CD4-positive, alpha-beta memory T cell (primary cell): Measurements from ENCODE around the gene FHOD3. TPM values are rescaled to one million over a fixed set of nuclear protein-coding genes. Genes with fewer than 3 reads are reported as not detected.

Source experiments
- CTCF ChIA-PET: fragments of 350-600 bp; sonication (Branson Sonifier 250); formaldehyde crosslinking; loops from one replicate; lab custom pipeline; 2021; ENCODE audit warnings: inconsistent platforms; ENCODE audit not compliant: partially characterized antibody; lab: Charles Lee
- POLR2A ChIA-PET: fragments of 350-600 bp; sonication (Branson Sonifier 250); formaldehyde crosslinking; loops from one replicate; lab custom pipeline; 2021; ENCODE audit not compliant: partially characterized antibody; lab: Charles Lee
- DNase-seq, 5 donors: peaks; one replicate each; pipeline versions ENCODE4 v3.0.0 to v3.0.0-alpha.2; 2020 to 2022; ENCODE audit warnings: mixed read lengths in 1 of 5
- H3K27ac ChIP-seq: one replicate; pipeline ENCODE4 v1.7.0; 2013; ENCODE audit warnings: low read depth, low read length
- H3K27me3 ChIP-seq: 2 replicates; pipeline ENCODE4 v1.7.0; 2013; ENCODE audit warnings: mild to moderate bottlenecking, low read length, moderate library complexity; ENCODE audit not compliant: insufficient read depth
- H3K36me3 ChIP-seq: 2 replicates; pipeline ENCODE4 v1.7.0; 2013; ENCODE audit warnings: mild to moderate bottlenecking, low read length, moderate library complexity; ENCODE audit not compliant: insufficient read depth
- H3K4me1 ChIP-seq: 2 replicates; pipeline ENCODE4 v1.7.0; 2013; ENCODE audit warnings: mild to moderate bottlenecking, low read length, moderate library complexity; ENCODE audit not compliant: insufficient read depth
- H3K4me3 ChIP-seq, 2 donors: one replicate each; pipeline ENCODE4 v1.7.0; 2013; ENCODE audit warnings: low read length in 2 of 2, mild to moderate bottlenecking in 1 of 2
- H3K9me3 ChIP-seq, 2 donors: one replicate each; pipeline ENCODE4 v1.7.0; 2013; ENCODE audit warnings: low read length in 2 of 2, control low read depth in 1 of 2; ENCODE audit not compliant: control insufficient read depth in 1 of 2
- H3K27ac Mint-ChIP-seq, 7 donors: one replicate each; pipeline ENCODE4 v1.8.0; 2020 to 2021; ENCODE audit warnings: mixed read lengths in 7 of 7, mild to moderate bottlenecking in 6 of 7, inconsistent platforms in 3 of 7, moderate library complexity in 3 of 7
- H3K27me3 Mint-ChIP-seq, 2 donors: one replicate each; pipeline ENCODE4 v1.8.0; 2020 to 2021; ENCODE audit warnings: mixed read lengths in 2 of 2
- H3K36me3 Mint-ChIP-seq, 2 donors: one replicate each; pipeline ENCODE4 v1.8.0; 2020 to 2021; ENCODE audit warnings: mixed read lengths in 2 of 2, inconsistent platforms in 1 of 2, mild to moderate bottlenecking in 1 of 2
- H3K4me1 Mint-ChIP-seq, 4 donors: one replicate each; pipeline ENCODE4 v1.8.0; 2020 to 2021; ENCODE audit warnings: mixed read lengths in 4 of 4, mild to moderate bottlenecking in 1 of 4
- H3K4me3 Mint-ChIP-seq, 8 donors: one replicate each; pipeline ENCODE4 v1.8.0; 2020 to 2021; ENCODE audit warnings: mixed read lengths in 8 of 8, mild to moderate bottlenecking in 7 of 8, moderate library complexity in 6 of 8, inconsistent platforms in 3 of 8
- H3K9me3 Mint-ChIP-seq, 8 donors: one replicate each; pipeline ENCODE4 v1.8.0; 2020 to 2021; ENCODE audit warnings: mixed read lengths in 8 of 8, mild to moderate bottlenecking in 5 of 8, inconsistent platforms in 3 of 8, moderate library complexity in 1 of 8
- intact Hi-C: fragments of 100-400 bp; cut with micrococcal nuclease; formaldehyde crosslinking; loops from one replicate; pipeline ENCODE4 v1.15.1; 2023
- polyA plus RNA-seq, 2 donors: library from polyadenylated mRNA; unstranded; fragments of 300-500 nt; fragmentation: Illumina TruSeq; gene quantifications; one replicate each; pipeline ENCODE4 v1.2.3, GENCODE V29; 2021
- total RNA-seq, 2 experiments: library from RNA; stranded (reverse); gene quantifications; one replicate each; pipeline ENCODE4 v1.2.3, GENCODE V29; 2021

Gene FHOD3
- total and polyA plus RNA-seq, 4 experiments from 2014 or later = not detected

DNA sequence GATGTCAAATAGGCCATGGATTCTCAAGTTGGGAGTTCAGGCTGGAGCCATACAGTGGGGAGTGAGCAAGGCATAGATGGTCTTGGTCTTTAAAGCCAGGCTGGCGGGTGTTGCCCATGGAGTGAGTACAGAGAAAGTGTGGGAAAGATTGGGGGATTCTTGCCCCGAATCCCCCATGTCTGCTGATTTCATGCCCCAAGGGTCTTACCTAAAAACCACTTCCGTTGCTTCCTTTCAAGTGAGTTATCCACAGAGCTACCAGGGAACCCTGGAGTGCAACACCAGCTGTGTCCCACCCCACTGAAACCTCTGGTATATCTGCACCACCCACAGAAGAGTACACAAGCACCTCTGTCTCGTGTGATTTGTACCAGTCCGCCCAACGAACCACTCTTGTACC lies 31.4 kb downstream of the FHOD3 start:
- no peak overlapping the region for H3K4me3 Mint-ChIP-seq
- Histone ChIP-seq H3K27me3 (no peaks in the 10 kb centered on the region), H3K27ac (no peak overlapping the region), H3K9me3 (no peaks in the 10 kb centered on the region), H3K4me1 (no peaks in the 10 kb centered on the region), H3K36me3 (no peaks in the 10 kb centered on the region), H3K4me3 (no peak overlapping the region)
- no peaks in the 10 kb centered on the region for H3K4me1 Mint-ChIP-seq
- peaks cover 6 to 27% of the 10 kb centered on the region in 2 donors for H3K27me3 Mint-ChIP-seq
- DNase-seq = no peak
- no peaks in the 10 kb centered on the region for H3K36me3 Mint-ChIP-seq
- intact Hi-C loops = no loop called here
- POLR2A ChIA-PET = no interaction called here
- peaks cover 0 to 1% (median 0%) of the 10 kb centered on the region in 8 donors for H3K9me3 Mint-ChIP-seq
- CTCF ChIA-PET = no interaction called here
- no peak overlapping the region for H3K27ac Mint-ChIP-seq

DNA sequence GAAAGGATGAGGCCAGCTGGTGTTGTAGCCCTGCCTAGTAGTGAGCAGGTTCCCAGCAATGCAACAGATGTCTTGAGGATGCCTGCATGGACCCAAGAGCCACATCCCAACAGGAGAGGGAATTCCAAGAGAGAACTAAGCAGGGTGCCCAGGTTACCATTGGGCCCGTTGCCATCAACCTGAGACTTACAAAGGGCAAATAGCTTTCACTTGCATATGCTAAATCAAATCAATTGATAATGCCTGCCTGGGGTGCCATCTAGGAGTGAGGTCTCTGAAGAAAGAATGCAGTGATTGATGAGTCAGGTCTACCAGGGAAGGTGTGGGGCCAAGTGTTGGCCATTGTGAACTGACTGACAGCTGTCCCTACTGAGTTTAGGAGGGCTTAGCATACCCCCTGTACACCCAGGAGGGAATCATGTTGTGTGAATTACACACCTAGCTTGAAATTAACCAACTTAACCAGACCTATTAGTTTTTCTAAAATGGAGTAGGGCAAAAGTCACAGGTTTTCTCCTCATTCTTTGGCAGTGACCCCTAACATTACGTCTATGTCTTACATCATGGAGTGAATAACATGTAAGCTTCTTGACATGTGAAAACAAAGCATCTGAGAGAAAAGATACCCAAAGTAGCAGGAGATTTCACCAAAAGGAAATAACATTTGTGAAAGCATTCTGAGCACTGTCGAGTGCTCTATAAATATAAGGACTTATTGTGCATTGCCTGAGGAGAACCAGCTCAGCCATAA lies 32.3 kb downstream of the FHOD3 start:
- no peak overlapping the region for H3K4me3 ChIP-seq
- H3K9me3 ChIP-seq = no peaks in the 10 kb centered on the region
- no peak overlapping the region for H3K27ac ChIP-seq
- H3K4me3 Mint-ChIP-seq = no peak overlapping the region
- no peaks in the 10 kb centered on the region for H3K27me3 ChIP-seq
- H3K27me3 Mint-ChIP-seq = peaks cover 6 to 23% of the 10 kb centered on the region in 2 donors
- POLR2A ChIA-PET = no interaction called here
- H3K36me3 Mint-ChIP-seq = no peaks in the 10 kb centered on the region
- CTCF ChIA-PET = no interaction called here
- DNase-seq = no peak
- H3K9me3 Mint-ChIP-seq = peaks cover 0 to 1% (median 0%) of the 10 kb centered on the region in 8 donors
- H3K27ac Mint-ChIP-seq = no peak overlapping the region
- no peaks in the 10 kb centered on the region for H3K4me1 Mint-ChIP-seq
- H3K36me3 ChIP-seq = no peaks in the 10 kb centered on the region
- intact Hi-C loops = no loop called here
- no peaks in the 10 kb centered on the region for H3K4me1 ChIP-seq

DNA sequence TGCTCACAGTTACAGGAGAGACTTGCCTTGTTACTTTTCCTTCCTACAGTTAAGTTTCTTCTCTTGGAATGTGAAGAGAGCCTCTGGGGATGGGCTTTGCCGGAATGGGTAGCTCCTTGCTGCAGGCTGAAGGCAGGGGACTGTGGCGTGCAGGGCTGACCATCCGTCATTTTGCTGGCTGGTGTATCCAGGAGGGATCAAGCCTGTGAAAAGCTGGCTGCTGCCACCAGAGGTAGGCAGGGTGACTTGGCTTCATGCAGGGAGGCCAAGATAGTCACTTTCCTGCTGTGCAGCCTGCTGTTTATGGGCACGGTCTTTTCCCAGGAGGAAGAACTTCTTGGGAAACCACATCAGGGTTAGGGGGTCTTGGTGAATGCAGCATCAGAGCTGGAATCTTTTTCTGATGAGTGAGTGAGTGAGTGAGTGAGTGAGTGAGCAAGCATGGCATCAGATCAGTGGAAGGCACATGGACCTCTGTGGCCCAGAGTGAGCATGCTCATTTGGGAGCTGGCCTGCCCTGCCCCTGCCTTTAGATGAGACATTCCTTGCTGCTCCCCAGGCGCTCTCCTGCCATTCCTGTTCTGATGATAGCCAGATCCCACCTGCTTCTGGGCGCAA lies 33.0 kb downstream of the FHOD3 start:
- no peak for DNase-seq
- Histone ChIP-seq H3K4me3 (no peak overlapping the region), H3K36me3 (no peaks in the 10 kb centered on the region), H3K27me3 (no peaks in the 10 kb centered on the region), H3K9me3 (no peaks in the 10 kb centered on the region), H3K4me1 (no peaks in the 10 kb centered on the region), H3K27ac (no peak overlapping the region)
- POLR2A ChIA-PET = no interaction called here
- Mint-ChIP-seq H3K36me3 (no peaks in the 10 kb centered on the region), H3K9me3 (peaks cover 0 to 1% (median 0%) of the 10 kb centered on the region in 8 donors), H3K4me1 (no peaks in the 10 kb centered on the region), H3K27ac (no peak overlapping the region), H3K4me3 (no peak overlapping the region), H3K27me3 (peaks cover 6 to 22% of the 10 kb centered on the region in 2 donors)
- intact Hi-C loops = no loop called here
- CTCF ChIA-PET = no interaction called here

DNA sequence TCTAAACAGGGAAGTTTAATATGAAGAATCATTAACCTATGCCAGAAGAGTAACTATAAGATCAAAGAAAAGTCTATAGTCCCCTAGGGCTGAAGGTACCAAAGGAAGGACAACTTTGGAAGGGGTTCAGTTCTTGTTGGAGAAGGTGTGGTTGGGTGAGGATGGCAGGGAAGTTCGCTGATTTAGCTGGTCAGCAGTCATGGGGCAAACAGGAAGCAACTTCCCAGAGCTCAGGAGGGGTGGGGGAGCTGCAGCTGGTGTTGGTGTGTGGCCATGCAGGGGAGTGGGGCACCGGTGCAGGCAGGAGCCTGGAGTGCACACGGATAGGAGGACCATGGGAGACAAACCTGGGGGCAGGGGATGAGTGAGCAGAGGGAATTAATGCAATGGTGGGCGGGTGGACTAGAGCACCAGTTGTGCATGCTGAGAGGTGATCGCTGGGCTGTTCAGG lies 34.0 kb downstream of the FHOD3 start:
- DNase-seq = no peak
- H3K4me3 ChIP-seq = no peak overlapping the region
- peaks cover 6 to 22% of the 10 kb centered on the region in 2 donors for H3K27me3 Mint-ChIP-seq
- H3K4me1 ChIP-seq = no peaks in the 10 kb centered on the region
- no peak overlapping the region for H3K27ac Mint-ChIP-seq
- H3K36me3 Mint-ChIP-seq = no peaks in the 10 kb centered on the region
- no peak overlapping the region for H3K27ac ChIP-seq
- no peaks in the 10 kb centered on the region for H3K36me3 ChIP-seq
- no peaks in the 10 kb centered on the region for H3K9me3 ChIP-seq
- H3K9me3 Mint-ChIP-seq = peaks cover 0 to 1% (median 0%) of the 10 kb centered on the region in 8 donors
- ChIA-PET CTCF (no interaction called here), POLR2A (no interaction called here)
- no peaks in the 10 kb centered on the region for H3K27me3 ChIP-seq
- intact Hi-C loops = no loop called here
- no peak overlapping the region for H3K4me3 Mint-ChIP-seq
- H3K4me1 Mint-ChIP-seq = no peaks in the 10 kb centered on the region

DNA sequence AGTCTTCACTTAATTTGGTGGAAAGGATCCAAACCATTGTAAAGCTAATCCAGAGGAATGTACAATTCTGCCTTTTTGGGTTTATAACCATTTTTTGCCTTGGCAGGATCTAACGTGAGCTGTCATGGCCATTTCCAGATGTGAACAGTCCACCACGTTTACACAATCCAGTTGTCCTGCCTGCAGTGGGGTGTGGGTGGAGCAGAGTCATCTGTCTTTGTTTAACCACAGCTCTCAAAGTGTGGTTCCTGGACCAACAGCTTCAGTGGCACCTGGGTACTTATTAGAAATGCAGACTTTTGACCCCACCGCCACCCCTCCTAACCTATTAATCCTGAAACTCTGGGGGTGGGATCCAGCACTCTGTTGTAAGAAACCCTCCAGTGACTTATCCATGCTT lies 35.9 kb downstream of the FHOD3 start:
- ChIA-PET CTCF (no interaction called here), POLR2A (no interaction called here)
- H3K27me3 Mint-ChIP-seq = peaks cover 7 to 20% of the 10 kb centered on the region in 2 donors
- no peaks in the 10 kb centered on the region for H3K36me3 Mint-ChIP-seq
- H3K4me1 ChIP-seq = no peaks in the 10 kb centered on the region
- no peaks in the 10 kb centered on the region for H3K36me3 ChIP-seq
- H3K27ac Mint-ChIP-seq = no peak overlapping the region
- peaks cover 0 to 1% (median 0%) of the 10 kb centered on the region in 8 donors for H3K9me3 Mint-ChIP-seq
- intact Hi-C loops = no loop called here
- H3K27me3 ChIP-seq = no peaks in the 10 kb centered on the region
- no peak overlapping the region for H3K27ac ChIP-seq
- H3K4me3 Mint-ChIP-seq = no peak overlapping the region
- H3K4me1 Mint-ChIP-seq = no peaks in the 10 kb centered on the region
- DNase-seq = no peak
- no peak overlapping the region for H3K4me3 ChIP-seq
- H3K9me3 ChIP-seq = no peaks in the 10 kb centered on the region

DNA sequence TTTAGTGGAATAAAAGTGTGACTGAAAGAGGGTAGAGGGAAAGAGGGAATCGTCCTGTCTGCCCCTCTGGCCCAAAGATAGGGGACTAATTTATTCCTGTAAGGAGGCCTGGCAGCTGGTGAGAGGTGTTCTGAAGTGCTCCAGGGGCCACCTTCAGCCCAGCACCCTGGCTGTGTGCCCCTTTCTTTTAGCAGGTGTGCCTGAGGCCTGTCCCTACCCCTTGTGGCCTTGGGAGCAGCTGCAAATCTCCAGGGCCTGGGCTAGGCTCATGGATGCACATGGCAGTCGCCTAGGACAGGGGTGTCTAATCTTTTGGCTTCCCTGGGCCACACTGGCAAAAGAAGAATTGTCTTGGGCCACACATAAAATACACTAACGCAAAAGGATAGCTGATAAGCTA lies 37.3 kb downstream of the FHOD3 start:
- intact Hi-C loops = no loop called here
- ChIA-PET CTCF (no interaction called here), POLR2A (no interaction called here)
- H3K27ac ChIP-seq = no peak overlapping the region
- no peaks in the 10 kb centered on the region for H3K4me1 ChIP-seq
- no peaks in the 10 kb centered on the region for H3K36me3 ChIP-seq
- Mint-ChIP-seq H3K4me1 (no peaks in the 10 kb centered on the region), H3K9me3 (no peaks in the 10 kb centered on the region), H3K27ac (peak overlapping the region in 1 of 7 donors; percentile 29), H3K36me3 (no peaks in the 10 kb centered on the region), H3K27me3 (peaks cover 9% of the 10 kb centered on the region in 2 donors), H3K4me3 (no peak overlapping the region)
- no peaks in the 10 kb centered on the region for H3K27me3 ChIP-seq
- DNase-seq = no peak
- H3K9me3 ChIP-seq = no peaks in the 10 kb centered on the region
- no peak overlapping the region for H3K4me3 ChIP-seq

DNA sequence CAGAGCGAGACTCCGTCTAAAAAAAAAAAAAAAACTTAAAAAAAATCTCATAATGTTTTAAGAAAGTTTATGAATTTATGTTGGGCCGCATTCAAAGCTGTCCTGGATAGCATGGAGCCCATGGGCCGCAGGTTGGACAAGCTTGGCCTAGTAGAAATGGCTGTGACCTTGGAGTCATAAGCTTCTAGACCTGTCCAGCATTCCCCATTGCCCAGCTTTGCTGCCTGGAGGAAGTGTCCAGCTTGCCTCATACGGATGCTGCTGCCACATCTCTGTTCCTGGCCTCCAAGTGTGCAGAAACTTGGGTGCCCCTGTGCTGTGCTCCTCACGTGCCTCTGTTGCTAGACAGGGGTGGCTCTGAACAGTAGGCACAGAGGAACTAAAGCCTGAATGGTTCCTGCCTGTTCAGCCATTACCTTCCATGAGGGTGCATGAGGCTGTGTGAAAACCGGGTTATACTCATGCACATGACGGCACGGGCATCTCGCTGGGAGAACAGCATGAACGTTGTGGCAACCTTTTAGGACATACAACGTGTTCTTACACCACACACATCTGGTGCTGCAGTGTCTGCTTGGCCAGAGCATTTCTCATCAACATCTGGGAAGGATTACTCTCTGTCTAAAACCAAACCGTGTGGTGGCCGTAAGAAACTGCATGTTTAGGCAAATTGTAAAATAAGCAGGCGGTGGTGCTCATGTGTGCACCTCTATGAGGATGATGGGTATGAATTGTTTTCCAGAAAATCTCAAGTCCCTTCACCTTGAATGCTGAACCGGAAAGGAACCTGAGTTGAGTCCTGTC lies 38.2 kb downstream of the FHOD3 start:
- ChIA-PET POLR2A (no interaction called here), CTCF (no interaction called here)
- Mint-ChIP-seq H3K36me3 (no peaks in the 10 kb centered on the region), H3K4me3 (no peak overlapping the region), H3K27me3 (peaks cover 8 to 10% of the 10 kb centered on the region in 2 donors), H3K9me3 (no peaks in the 10 kb centered on the region), H3K27ac (no peak overlapping the region), H3K4me1 (no peaks in the 10 kb centered on the region)
- H3K9me3 ChIP-seq = no peaks in the 10 kb centered on the region
- no peaks in the 10 kb centered on the region for H3K4me1 ChIP-seq
- no peak overlapping the region for H3K4me3 ChIP-seq
- no peaks in the 10 kb centered on the region for H3K27me3 ChIP-seq
- no peaks in the 10 kb centered on the region for H3K36me3 ChIP-seq
- no peak for DNase-seq
- intact Hi-C loops = no loop called here
- H3K27ac ChIP-seq = no peak overlapping the region
